HG03159 (cell line): Measurements from ENCODE around the gene ADAMTS16.
"Not testable (repeated sequence)": the region's sequence is repeated elsewhere in the genome, so short reads cannot be mapped to it uniquely, and the experiment has no call there.

Experiments used
- ATAC-seq: cut with Tn5 transposase; IDR thresholded peaks from one replicate; pipeline ENCODE4 v1.9.1; 2021; ENCODE audit warnings: mild to moderate bottlenecking, moderate library complexity; ENCODE audit not compliant: unreplicated experiment

ADAMTS16 gene, protein sequence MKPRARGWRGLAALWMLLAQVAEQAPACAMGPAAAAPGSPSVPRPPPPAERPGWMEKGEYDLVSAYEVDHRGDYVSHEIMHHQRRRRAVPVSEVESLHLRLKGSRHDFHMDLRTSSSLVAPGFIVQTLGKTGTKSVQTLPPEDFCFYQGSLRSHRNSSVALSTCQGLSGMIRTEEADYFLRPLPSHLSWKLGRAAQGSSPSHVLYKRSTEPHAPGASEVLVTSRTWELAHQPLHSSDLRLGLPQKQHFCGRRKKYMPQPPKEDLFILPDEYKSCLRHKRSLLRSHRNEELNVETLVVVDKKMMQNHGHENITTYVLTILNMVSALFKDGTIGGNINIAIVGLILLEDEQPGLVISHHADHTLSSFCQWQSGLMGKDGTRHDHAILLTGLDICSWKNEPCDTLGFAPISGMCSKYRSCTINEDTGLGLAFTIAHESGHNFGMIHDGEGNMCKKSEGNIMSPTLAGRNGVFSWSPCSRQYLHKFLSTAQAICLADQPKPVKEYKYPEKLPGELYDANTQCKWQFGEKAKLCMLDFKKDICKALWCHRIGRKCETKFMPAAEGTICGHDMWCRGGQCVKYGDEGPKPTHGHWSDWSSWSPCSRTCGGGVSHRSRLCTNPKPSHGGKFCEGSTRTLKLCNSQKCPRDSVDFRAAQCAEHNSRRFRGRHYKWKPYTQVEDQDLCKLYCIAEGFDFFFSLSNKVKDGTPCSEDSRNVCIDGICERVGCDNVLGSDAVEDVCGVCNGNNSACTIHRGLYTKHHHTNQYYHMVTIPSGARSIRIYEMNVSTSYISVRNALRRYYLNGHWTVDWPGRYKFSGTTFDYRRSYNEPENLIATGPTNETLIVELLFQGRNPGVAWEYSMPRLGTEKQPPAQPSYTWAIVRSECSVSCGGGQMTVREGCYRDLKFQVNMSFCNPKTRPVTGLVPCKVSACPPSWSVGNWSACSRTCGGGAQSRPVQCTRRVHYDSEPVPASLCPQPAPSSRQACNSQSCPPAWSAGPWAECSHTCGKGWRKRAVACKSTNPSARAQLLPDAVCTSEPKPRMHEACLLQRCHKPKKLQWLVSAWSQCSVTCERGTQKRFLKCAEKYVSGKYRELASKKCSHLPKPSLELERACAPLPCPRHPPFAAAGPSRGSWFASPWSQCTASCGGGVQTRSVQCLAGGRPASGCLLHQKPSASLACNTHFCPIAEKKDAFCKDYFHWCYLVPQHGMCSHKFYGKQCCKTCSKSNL

GRCh38 chr5:5139777-5140478 is at the start of gene ADAMTS16:
TSS of gene ADAMTS16 (plus strand) at chr5:5140330. CDS start at chr5:5140468, 138 bp downstream.
- no peak for ATAC-seq

DNA sequence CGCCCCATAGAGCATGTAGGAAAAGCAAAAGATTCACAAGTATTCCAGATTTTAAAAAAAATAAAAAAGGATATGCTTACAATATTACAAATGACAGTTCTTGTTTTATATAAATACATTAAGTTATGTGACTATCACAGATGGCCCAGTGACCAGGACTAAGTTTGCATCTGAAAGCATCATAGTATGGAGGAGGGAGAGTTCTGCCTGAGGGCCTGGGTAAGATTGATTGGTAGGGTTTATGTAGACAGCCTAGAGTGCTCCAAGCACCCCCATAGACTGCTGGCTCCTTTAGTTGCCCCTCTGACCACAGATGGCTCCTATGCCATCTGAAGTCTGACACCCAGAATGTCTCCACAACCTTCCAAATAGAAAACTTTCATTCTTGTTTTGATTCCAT is 48.0 kb upstream of the ADAMTS16 start:
- no peak for ATAC-seq

DNA sequence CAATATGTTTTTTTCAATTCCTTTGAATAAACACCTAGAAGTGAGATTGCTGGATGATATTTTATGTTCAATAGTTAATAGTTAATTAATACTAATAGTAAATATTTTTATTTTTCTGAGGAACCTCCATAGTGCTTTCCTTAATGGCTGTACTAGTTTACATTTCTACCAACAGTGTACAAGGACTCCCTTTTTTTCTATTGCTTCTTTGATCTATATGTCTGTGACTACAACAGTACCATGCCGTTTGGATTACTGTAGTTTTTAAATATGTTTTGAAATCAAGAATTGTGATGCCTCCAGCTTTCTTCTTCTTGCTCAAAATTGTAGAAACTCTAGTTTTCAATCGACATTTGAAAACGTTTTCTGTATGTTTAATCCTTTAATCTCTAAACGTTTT is 39.5 kb upstream of the ADAMTS16 start:
- ATAC-seq: no peak

DNA sequence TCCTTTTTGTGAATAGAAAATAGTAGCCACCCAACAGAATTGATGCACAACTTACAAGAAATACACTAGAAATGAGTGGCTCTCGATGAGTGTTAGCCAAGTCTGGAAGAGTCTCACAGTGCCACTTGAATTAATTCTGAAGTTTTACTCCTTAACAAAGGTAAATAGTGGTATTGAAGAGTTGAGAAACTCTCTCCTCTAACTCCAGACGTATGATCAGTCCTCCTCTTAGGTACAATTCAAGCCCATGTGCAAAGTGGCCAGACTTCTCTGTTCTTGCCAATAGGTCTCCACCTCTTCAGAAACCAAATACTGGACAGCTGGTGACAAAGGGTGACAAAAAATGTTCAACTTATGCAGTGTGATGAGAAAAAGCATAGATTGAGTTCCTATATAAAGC is 38.5 kb upstream of the ADAMTS16 start:
- no peak for ATAC-seq

- ATAC-seq: no peak
These were observed 36.9 kb upstream of the ADAMTS16 start for GRCh38 chr5:5103245-5103644.

GRCh38 chr5:5104550-5104949 is 35.6 kb upstream of the ADAMTS16 start:
- ATAC-seq: no peak

DNA sequence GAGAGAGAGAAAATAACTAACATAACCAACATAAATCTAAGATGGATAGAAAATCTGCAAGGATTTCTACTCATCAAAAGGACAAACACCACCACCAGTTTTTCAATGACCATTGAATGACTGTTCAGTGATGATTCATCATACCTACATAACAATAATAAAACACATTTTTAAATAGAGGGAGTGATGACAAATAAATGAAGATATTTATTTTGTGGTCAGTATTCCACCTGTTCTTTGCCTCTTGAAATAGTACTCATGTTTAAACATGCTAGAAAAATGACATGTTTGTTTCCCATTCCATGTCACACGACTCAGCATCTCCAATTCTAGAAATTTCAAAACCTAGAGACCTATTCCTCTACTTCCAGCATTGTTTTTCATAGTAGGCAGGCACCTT is 34.6 kb upstream of the ADAMTS16 start:
- ATAC-seq: no peak

GRCh38 chr5:5116956-5117355 is 23.2 kb upstream of the ADAMTS16 start:
- no peak for ATAC-seq

DNA sequence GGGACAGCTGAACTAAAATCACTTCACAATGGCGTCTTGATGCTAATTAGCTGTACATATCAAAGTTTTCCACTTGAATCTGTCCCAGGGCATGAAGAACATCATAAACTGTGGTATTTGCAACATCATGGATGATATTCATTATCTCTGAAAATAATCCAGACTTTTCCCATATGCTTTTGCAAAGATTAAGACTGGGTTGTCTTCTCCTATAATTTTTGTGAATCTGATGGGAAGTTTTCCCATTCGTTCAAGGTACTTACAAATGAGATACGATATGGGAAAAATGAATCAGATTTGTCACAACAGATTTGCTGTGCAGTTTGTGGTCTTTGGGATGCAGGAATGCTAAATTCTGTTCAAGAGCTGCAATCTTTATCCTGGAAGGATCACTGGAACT is 17.4 kb upstream of the ADAMTS16 start:
- ATAC-seq: no peak

DNA sequence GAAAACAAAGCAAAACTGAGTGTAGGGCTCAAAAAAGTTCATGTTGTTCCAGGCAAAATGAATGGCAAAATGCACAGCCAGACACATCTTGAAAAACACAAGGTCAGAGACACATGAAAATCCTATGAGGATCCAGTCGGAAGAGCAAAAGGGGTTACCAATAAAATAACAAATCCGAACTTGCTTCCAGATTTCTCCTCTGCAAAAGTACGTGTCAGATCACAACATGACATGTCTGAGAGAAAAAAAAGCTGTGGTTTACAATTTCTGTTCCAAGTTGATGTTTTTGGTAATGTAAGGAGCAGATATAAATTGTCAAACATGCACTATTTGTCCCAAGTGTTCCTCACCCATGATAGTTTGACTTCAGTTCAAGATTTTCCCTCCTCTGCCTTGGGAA is 15.9 kb upstream of the ADAMTS16 start:
- no peak for ATAC-seq

DNA sequence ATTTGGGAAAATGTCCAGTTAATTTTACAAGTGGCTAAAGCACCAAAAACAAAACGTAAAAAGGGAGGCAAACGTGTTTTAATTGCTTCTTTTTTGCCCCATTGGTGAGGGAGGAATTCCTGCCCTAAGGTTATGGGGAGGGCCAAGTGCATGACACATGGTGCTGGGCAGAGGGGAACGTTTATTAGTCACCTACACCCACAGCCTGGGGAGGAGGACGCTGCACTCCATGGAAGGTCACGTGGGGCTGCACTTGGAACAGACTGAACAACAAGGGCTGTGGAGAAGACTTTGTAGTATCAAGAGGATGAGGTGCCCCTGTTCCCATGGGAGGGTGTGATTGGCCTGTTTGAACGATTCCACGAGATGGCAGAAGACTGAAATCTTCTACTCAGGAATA is 13.7 kb upstream of the ADAMTS16 start:
- ATAC-seq: no peak

DNA sequence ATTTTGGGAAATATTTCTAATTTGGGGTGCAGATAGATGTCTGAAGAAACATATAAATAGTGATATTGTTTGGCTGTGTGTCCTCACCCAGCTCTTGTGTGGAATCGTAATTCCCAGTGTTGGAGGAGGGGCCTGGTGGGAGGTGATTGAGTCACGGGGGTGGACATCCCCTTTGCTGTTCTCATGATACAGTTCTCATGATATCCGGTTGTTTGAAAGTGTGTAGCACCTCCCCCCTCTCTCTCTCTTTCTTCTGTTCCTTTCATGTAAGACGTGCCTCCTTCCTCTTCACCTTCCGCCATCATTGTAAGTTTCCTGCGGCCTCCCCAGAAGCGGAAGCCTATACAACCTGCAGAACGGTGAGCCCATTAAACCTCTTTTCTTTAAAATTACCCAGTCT is 11.4 kb upstream of the ADAMTS16 start:
- ATAC-seq: no peak

- no peak for ATAC-seq
These were observed 7.9 kb upstream of the ADAMTS16 start for GRCh38 chr5:5132234-5132633.

GRCh38 chr5:5132693-5133295 is 7.3 kb upstream of the ADAMTS16 start:
- no peak for ATAC-seq

DNA sequence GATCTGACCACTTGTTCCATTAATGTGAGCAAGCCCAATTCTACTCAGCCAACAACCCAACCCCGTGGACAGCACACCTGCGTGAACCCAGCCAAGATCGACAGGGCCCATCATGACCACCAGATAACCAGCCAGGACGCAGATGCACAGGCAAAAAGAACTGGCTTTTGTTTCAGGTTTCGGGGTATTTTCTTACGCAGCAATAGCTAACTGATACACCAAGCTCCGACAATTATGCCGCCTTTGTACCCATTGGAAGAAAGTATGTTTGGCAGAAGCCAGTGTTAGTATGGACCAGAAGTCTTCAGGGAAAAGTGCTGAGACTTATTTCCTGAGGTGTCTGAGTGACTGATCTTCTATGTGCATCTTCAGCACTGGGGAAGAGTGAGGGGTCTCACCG is 6.0 kb upstream of the ADAMTS16 start:
- no peak for ATAC-seq

GRCh38 chr5:5135957-5136676 is 4.0 kb upstream of the ADAMTS16 start:
- ATAC-seq: no peak

DNA sequence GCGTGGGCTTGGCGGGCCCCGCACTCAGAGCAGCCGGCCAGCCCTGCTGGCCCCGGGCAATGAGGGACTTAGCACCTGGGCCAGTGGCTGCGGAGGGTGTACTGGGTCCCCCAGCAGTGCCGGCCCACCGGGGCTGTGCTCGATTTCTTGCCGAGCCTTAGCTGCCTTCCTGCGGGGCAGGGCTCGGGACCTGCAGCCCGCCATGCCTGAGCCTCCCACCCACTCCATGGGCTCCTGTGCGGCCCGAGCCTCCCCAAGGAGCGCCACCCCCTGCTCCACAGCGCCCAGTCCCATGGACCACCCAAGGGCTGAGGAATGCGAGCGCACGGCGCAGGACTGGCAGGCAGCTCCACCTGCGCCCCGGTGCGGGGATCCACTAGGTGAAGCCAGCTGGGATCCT is 2.3 kb upstream of the ADAMTS16 start:
- ATAC-seq: not testable (repeated sequence)

GRCh38 chr5:5139336-5139776 is 774 bp upstream of the ADAMTS16 start:
- no peak for ATAC-seq

GRCh38 chr5:5140479-5141338 is 579 bp downstream of the ADAMTS16 start:
- no peak for ATAC-seq
